ENCODE measurements around the gene GID4.

The GID4 gene

DNA sequence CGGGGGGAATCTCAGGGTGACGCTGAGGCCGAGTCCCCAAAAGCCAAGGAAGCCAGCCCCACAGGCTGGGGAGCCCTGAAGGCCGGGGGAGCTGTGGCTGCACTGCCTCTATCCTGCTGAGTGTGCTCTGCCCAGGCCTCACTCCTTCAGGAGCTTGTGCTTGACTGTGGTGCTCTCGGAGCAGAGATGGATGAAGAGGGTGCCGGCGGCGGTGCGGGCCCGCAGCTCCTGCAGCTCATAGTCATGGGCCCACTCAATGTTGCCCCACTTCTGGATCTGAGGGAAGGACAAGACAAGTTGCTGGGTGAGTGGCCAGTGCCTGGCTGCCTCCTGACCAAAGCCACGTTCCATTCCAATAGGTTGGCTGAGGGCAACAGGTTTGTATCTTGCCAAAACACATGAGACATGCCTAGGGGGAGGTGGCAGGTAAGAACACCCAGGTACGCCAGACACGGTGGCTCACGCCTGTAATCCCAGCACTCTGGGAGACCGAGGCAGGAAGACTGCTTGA is 20.7 kb upstream of the GID4 start:
- no peak for DNase-seq

GRCh38 chr17:18019838-18020154 is 19.4 kb upstream of the GID4 start:
- DNase-seq: no peak

GRCh38 chr17:18020971-18021370 is 18.2 kb upstream of the GID4 start:
- no peak for DNase-seq

GRCh38 chr17:18021372-18021771 is 17.8 kb upstream of the GID4 start:
- DNase-seq: no peak

GRCh38 chr17:18025241-18025944 is 13.8 kb upstream of the GID4 start:
- DNase-seq: no peak

- no peak for DNase-seq
These were observed 13.0 kb upstream of the GID4 start for GRCh38 chr17:18025945-18026776.

DNA sequence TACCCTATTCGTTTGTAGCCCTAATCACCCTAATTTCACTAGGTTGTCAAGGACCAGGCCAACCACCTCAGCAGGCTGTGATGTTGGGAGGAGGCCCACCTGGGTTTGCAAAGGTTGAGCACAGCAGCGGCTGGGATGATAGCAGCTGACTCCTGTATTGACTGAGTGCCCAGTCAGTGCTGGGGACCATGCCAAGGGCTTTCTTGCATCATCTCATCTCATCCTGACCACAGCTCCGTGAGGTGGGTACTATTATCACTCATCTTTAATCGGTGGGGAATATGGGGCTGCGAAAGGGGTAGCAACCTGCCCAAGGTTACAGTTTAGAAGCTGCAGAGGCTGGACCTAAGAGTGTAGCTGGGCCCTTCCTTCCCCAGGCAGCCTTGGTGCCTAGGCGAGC is 11.9 kb upstream of the GID4 start:
- DNase-seq: no peak

GRCh38 chr17:18028114-18028951 is 10.9 kb upstream of the GID4 start:
- DNase-seq: no peak

DNA sequence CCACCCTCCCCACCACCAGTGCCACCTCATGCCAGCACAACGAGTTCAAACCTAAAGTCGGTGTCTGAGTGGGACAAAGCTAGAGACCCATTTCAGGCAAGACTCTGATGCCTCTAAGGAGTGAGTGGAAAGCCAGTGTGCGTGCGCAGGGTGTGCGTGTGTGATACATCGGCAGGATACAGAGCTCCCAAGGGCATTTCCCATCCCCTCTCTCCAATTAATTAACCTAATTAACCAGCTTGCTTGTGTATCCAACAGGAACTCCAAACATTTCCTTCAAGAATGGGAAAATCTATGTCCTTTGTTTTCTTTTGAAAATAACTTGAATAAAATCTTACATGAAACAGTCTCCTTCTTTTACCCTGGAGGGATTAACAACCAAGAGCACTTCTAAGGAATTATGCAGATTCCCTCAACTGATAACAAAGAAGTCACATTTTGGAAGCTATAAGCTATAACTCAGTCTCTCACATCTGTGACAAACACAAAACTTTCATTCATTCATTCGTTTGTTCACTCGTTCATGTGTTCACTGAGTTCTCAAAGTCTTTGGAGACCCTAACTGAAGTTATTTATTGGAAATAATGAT is 10.2 kb upstream of the GID4 start:
- no peak for DNase-seq

GRCh38 chr17:18031955-18032354 is 7.3 kb upstream of the GID4 start:
- no peak for DNase-seq

DNA sequence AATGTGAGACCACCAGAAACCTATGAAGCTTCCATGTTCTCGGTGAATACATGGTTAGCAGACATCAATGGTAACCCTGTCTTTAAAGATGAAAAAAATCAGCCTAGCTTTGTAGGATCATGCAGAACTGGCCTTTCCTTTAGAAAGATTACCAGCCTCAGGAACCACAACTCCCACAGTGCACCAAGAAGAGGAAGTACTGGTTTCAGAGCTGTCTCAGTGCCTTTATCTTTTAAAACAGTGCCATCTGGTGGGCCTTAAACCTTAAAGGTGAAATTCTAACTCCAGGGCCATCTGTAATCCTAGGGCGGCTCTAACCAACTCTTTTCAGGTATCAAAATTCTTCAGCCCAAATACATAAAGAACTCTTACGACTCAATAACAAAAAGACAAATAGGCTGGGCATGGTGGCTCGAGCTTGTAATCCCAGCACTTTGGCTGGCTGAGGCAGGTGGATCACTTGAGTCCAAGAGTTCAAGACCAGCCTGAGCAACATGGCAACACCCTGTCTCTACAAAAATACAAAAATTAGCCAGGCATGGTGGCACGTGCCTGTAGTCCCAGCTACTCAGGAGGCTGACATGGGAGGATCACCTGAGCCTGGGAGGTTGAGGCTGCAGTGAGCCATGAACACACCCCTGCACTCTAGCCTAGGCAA is 5.6 kb upstream of the GID4 start:
- peak; percentile 56 for DNase-seq

- DNase-seq: no peak
These were observed 3.5 kb upstream of the GID4 start for GRCh38 chr17:18035704-18036103.

- DNase-seq: no peak
These were observed 1.7 kb upstream of the GID4 start for GRCh38 chr17:18037486-18037885.

- peak; percentile 8 for DNase-seq
These were observed 908 bp upstream of the GID4 start for GRCh38 chr17:18038149-18038850.

DNA sequence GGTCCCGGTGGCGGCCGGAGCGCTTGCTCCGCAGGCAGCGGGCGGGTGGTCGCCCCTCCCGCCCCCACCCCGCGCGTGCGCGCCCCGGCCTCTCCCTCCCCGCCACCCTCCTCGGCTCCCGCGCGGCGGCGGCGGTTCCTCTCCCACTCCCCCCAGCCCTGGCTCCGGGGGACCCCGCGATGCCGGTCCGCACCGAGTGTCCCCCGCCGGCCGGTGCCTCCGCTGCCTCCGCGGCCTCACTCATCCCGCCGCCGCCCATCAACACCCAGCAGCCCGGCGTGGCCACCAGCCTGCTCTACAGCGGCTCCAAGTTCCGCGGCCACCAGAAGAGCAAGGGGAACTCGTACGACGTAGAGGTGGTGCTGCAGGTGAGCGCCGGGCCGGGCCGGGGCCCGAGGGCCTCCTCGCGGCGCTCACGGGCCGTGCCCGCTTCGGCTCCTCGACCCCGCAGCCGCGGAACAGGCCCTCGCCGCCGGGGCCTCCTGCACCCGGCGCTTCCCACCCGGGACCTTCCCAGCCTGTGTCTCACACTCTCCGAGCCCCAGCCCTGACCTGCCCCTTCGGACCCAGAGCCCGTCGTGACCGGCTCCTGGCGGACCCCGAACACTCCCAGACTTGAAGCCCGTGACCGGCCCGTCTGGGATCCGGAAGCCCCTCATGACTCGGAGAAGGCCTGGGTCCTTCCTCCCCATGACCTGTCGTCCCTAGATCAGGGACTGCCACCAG is 490 bp downstream of the GID4 start:
- DNase-seq: peak; percentile 7

- no peak for DNase-seq
These were observed 1.2 kb downstream of the GID4 start for GRCh38 chr17:18040261-18040858.

DNA sequence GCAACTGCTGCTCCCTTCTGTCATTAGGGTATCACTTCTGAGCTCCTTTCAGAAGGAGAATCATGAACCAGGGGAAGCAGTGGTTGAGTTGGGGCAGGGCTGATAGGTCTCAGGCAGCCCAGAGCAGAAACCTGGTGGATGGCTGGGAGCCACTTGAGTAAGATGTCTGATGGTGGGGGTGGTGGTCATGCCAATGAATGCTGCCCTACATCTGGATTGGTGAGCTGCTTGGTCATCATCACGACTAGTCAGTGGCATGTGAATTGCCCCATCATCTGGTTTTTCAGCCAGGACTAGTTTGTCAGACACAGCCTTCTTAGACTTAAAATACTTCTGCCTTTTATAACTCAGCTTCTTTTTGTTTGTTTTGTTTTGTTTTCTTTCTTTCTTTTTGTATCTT is 2.6 kb downstream of the GID4 start:
- DNase-seq: no peak

- DNase-seq: no peak
These were observed 3.8 kb downstream of the GID4 start for GRCh38 chr17:18042983-18043382.

GRCh38 chr17:18043491-18043890 is 4.3 kb downstream of the GID4 start:
- DNase-seq: no peak

- no peak for DNase-seq
These were observed 5.4 kb downstream of the GID4 start for GRCh38 chr17:18044609-18045008.

Data from CD4-positive, alpha-beta T cell treated with Interleukin-6 for 4 hours (primary cell).